CD14-positive monocyte (primary cell): ENCODE measurements around the gene PLD3. TPM values are rescaled to one million over a fixed set of nuclear protein-coding genes. Genes with fewer than 3 reads are reported as not detected.
A peak's percentile ranks its signal among the peaks of the same experiment; 100 is the strongest.

ENCODE experiments used
- DNase-seq, 3 donors: peaks; one replicate each; pipeline ENCODE4 v3.0.0-alpha.2; 2011 to 2022
- H2AFZ ChIP-seq: 2 replicates; pipeline ENCODE4 v1.6.0; 2012; ENCODE audit warnings: mild to moderate bottlenecking, low read depth, low read length, inconsistent platforms; ENCODE audit not compliant: insufficient read depth, poor library complexity, severe bottlenecking
- H3K27ac ChIP-seq, 2 donors: 1 replicate in 1 of 2; 2 replicates in 1 of 2; pipeline ENCODE4 v1.5.1; 2012 to 2013; ENCODE audit warnings: low read length in 2 of 2, control low read depth in 1 of 2, inconsistent platforms in 1 of 2, low read depth in 1 of 2, mild to moderate bottlenecking in 1 of 2
- H3K27me3 ChIP-seq, 2 donors: one replicate each; pipeline versions ENCODE4 v1.6.0 to v1.6.1; 2011 to 2013; ENCODE audit warnings: low read length in 2 of 2; ENCODE audit not compliant: control insufficient read depth in 2 of 2, insufficient read depth in 2 of 2
- H3K36me3 ChIP-seq, 2 donors: replicated peaks in 1 of 2; 1 replicate in 1 of 2; 2 replicates in 1 of 2; pipeline versions ENCODE4 v1.5.1 to v1.6.1; 2012 to 2013; ENCODE audit warnings: low read length in 2 of 2, control low read depth in 1 of 2, inconsistent platforms in 1 of 2, mild to moderate bottlenecking in 1 of 2; ENCODE audit not compliant: insufficient read depth in 2 of 2, control insufficient read depth in 1 of 2
- H3K4me1 ChIP-seq, 2 donors: 1 replicate in 1 of 2; 2 replicates in 1 of 2; pipeline versions ENCODE4 v1.5.1 to v1.6.1; 2012 to 2013; ENCODE audit warnings: low read length in 2 of 2, control low read depth in 1 of 2, inconsistent platforms in 1 of 2, mild to moderate bottlenecking in 1 of 2, moderate library complexity in 1 of 2; ENCODE audit not compliant: insufficient read depth in 2 of 2, control insufficient read depth in 1 of 2
- H3K4me2 ChIP-seq: replicated peaks from 2 replicates; pipeline ENCODE3; 2012; ENCODE audit warnings: low read length, moderate library complexity, mild to moderate bottlenecking; ENCODE audit not compliant: poor library complexity, severe bottlenecking; ENCODE audit errors: extremely low read depth
- H3K4me3 ChIP-seq, 3 experiments: fragments of 200-600 bp in 1 of 3; sonication (generic) in 1 of 3; replicated peaks in 1 of 3; 1 replicate in 2 of 3; 2 replicates in 1 of 3; pipeline ENCODE4 v1.5.1; 2011 to 2013; ENCODE audit warnings: low read length in 3 of 3, mild to moderate bottlenecking in 3 of 3, control low read depth in 2 of 3, low read depth in 2 of 3, inconsistent platforms in 1 of 3, moderate library complexity in 1 of 3
- H3K79me2 ChIP-seq: 2 replicates; pipeline ENCODE4 v1.6.0; 2012; ENCODE audit warnings: mild to moderate bottlenecking, control low read depth, inconsistent platforms, low read length, moderate library complexity; ENCODE audit not compliant: insufficient read depth
- H3K9ac ChIP-seq: 2 replicates; pipeline ENCODE4 v1.6.0; 2017; ENCODE audit warnings: low read length, mild to moderate bottlenecking; ENCODE audit not compliant: insufficient read depth, poor library complexity, severe bottlenecking
- H3K9me3 ChIP-seq, 2 donors: replicated peaks in 1 of 2; 1 replicate in 1 of 2; 2 replicates in 1 of 2; pipeline versions ENCODE4 v1.5.1 to v1.6.1; 2012 to 2013; ENCODE audit warnings: low read length in 2 of 2, control low read depth in 1 of 2; ENCODE audit not compliant: control insufficient read depth in 1 of 2, insufficient read depth in 1 of 2
- H4K20me1 ChIP-seq: 2 replicates; pipeline ENCODE4 v1.6.0; 2012; ENCODE audit warnings: mild to moderate bottlenecking, low read length, control low read depth, moderate library complexity; ENCODE audit not compliant: insufficient read depth
- H3K27ac Mint-ChIP-seq, 7 donors: one replicate each; pipeline ENCODE4 v1.8.0; 2020; ENCODE audit warnings: mild to moderate bottlenecking in 7 of 7, mixed read lengths in 7 of 7, moderate library complexity in 6 of 7, inconsistent platforms in 2 of 7
- H3K27me3 Mint-ChIP-seq, 3 donors: one replicate each; pipeline ENCODE4 v1.8.0; 2021 to 2022; ENCODE audit warnings: low read depth in 3 of 3, mild to moderate bottlenecking in 3 of 3, mixed read lengths in 3 of 3, moderate library complexity in 3 of 3, inconsistent platforms in 1 of 3
- H3K36me3 Mint-ChIP-seq, 2 donors: one replicate each; pipeline ENCODE4 v1.8.0; 2020; ENCODE audit warnings: mixed read lengths in 2 of 2, inconsistent platforms in 1 of 2, mild to moderate bottlenecking in 1 of 2
- H3K4me1 Mint-ChIP-seq: one replicate; pipeline ENCODE4 v1.8.0; 2020; ENCODE audit warnings: mild to moderate bottlenecking, mixed read lengths
- H3K4me3 Mint-ChIP-seq, 2 donors: one replicate each; pipeline ENCODE4 v1.8.0; 2020; ENCODE audit warnings: mild to moderate bottlenecking in 2 of 2, mixed read lengths in 2 of 2, moderate library complexity in 1 of 2
- H3K9me3 Mint-ChIP-seq, 7 donors: one replicate each; pipeline ENCODE4 v1.8.0; 2020 to 2022; ENCODE audit warnings: mixed read lengths in 7 of 7, mild to moderate bottlenecking in 6 of 7, moderate library complexity in 6 of 7, inconsistent platforms in 2 of 7
- CTCF ChIP-seq: fragments of 200-600 bp; IDR thresholded peaks from one replicate; pipeline ENCODE4 v1.8.0; 2022; ENCODE audit warnings: antibody characterized with exemption, mild to moderate bottlenecking
- WGBS: methylation state at CpG from one replicate; pipeline ENCODE4 v1.1.5; 2013; ENCODE audit warnings: missing lambda C conversion rate; ENCODE audit not compliant: insufficient coverage; 5-methylcytosine and 5-hydroxymethylcytosine counted together
- intact Hi-C, 2 donors: fragments of 100-400 bp; cut with micrococcal nuclease; formaldehyde crosslinking; loops; one replicate each; pipeline versions ENCODE4 v1.15.0 to v1.15.1; 2023
- polyA plus RNA-seq, 3 donors: library from polyadenylated mRNA; depleted of rRNA in 1 of 3; unstranded in 2 of 3; stranded (reverse) in 1 of 3; fragments of 300-500 nt in 2 of 3; fragments of >200 nt in 1 of 3; fragmentation: Illumina TruSeq in 2 of 3; gene quantifications; 1 replicate in 2 of 3; 2 replicates in 1 of 3; pipeline ENCODE4 v1.2.3, GENCODE V29; 2012 to 2021

PLD3 gene
- polyA plus RNA-seq, 3 donors = 168 to 334 (median 170) TPM

GRCh38 chr19:40392123-40392522, 43.6 kb downstream of the PLD3 start:
- no peak overlapping the region for H3K9ac ChIP-seq

GRCh38 chr19:40392894-40393517, 44.5 kb downstream of the PLD3 start:
- no peaks in the 10 kb centered on the region for H3K36me3 ChIP-seq
- TF ChIP-seq CTCF = peak; percentile 15
- peaks cover 1 to 16% (median 5%) of the 10 kb centered on the region in 3 donors for H3K27me3 Mint-ChIP-seq
- H3K9me3 Mint-ChIP-seq = peaks cover 0 to 2% (median 0%) of the 10 kb centered on the region in 7 donors
- H3K4me3 ChIP-seq = no peak overlapping the region
- no peaks in the 10 kb centered on the region for H3K36me3 Mint-ChIP-seq
- H2AFZ ChIP-seq = no peak overlapping the region
- H3K9ac ChIP-seq = no peak overlapping the region
- H3K27ac ChIP-seq = no peak overlapping the region
- H3K27ac Mint-ChIP-seq = no peak overlapping the region
- no peak overlapping the region for H3K4me2 ChIP-seq
- no peak overlapping the region for H3K4me3 Mint-ChIP-seq
- H3K9me3 ChIP-seq = no peaks in the 10 kb centered on the region
- H3K4me1 ChIP-seq = peaks cover 4 to 6% of the 10 kb centered on the region in 2 donors
- H3K4me1 Mint-ChIP-seq = peaks cover 15% of the 10 kb centered on the region
- intact Hi-C loops = loop anchor here in 1 of 2 donors (10.0 kb wide), 1 partner anchor 88 kb away; no protein-coding TSS in a partner anchor
- WGBS = 71% methylated on average over 5 of the region's 9 CpGs
- H4K20me1 ChIP-seq = no peaks in the 10 kb centered on the region
- H3K27me3 ChIP-seq = no peaks in the 10 kb centered on the region
- H3K79me2 ChIP-seq = no peaks in the 10 kb centered on the region
- no peak for DNase-seq

More at GRCh38 chr19:40392123-40392522, 43.6 kb downstream of the PLD3 start:
- peaks cover 0 to 2% (median 0%) of the 10 kb centered on the region in 7 donors for H3K9me3 Mint-ChIP-seq
- H3K27me3 ChIP-seq = no peaks in the 10 kb centered on the region
- H3K36me3 ChIP-seq = no peaks in the 10 kb centered on the region
- no peak overlapping the region for H3K27ac Mint-ChIP-seq
- WGBS = 86% methylated on average over 7 of the region's 8 CpGs
- intact Hi-C loops = loop anchor here in 1 of 2 donors (10.0 kb wide), 1 partner anchor 87 kb away; no protein-coding TSS in a partner anchor
- peaks cover 1 to 11% (median 5%) of the 10 kb centered on the region in 3 donors for H3K27me3 Mint-ChIP-seq
- H3K36me3 Mint-ChIP-seq = no peaks in the 10 kb centered on the region
- H3K9me3 ChIP-seq = no peaks in the 10 kb centered on the region
- H3K79me2 ChIP-seq = no peaks in the 10 kb centered on the region
- H4K20me1 ChIP-seq = no peaks in the 10 kb centered on the region
- H3K4me1 ChIP-seq = peaks cover 5 to 10% of the 10 kb centered on the region in 2 donors
- peaks cover 19% of the 10 kb centered on the region for H3K4me1 Mint-ChIP-seq
- H3K4me3 ChIP-seq = no peak overlapping the region
- no peak overlapping the region for H2AFZ ChIP-seq
- no peak for TF ChIP-seq CTCF
- H3K4me3 Mint-ChIP-seq = no peak overlapping the region
- no peak for DNase-seq
- no peak overlapping the region for H3K27ac ChIP-seq
- no peak overlapping the region for H3K4me2 ChIP-seq
